Measurements from ENCODE around the gene AP2B1. TPM values are rescaled to one million over a fixed set of nuclear protein-coding genes. Genes with fewer than 3 reads are reported as not detected.

The AP2B1 gene
- total RNA-seq, 3 donors from 2014 or later: 78.4 to 91.9 (median 88.5) TPM

DNA sequence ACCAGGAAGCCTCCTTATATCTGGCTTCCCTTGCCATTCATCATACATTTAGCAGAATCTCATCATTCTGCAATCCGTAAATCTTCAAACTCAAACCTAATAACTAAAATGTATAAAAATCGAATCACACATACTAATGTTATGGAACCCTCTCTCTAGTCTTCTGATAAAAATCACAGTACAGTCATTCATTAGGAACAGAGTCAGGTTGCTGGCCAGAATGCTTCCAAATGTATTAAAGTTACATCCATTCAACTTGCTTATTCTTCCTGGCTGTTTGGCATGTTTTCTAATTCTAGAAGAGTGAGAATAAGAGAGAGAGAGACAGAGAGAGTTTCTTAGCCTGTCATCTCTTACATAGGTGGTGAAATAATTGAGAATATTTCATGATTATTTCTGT is 127.9 kb downstream of the AP2B1 start:
- no peak for DNase-seq (ENCODE audit: low spot score in 2 of 2)
- no peak overlapping the region for H3K4me3 ChIP-seq
- TF ChIP-seq POLR2A (IDR thresholded peaks at IDR 0.05) (no peak), CTCF (IDR thresholded peaks at IDR 0.05) (no peak), POLR2AphosphoS5 (IDR thresholded peaks at IDR 0.05) (no peak)
- H3K9me3 ChIP-seq: no peaks in the 10 kb centered on the region
- H3K4me1 ChIP-seq: no peaks in the 10 kb centered on the region
- H3K27me3 ChIP-seq: no peaks in the 10 kb centered on the region
- H3K27ac ChIP-seq: no peak overlapping the region
- no peaks in the 10 kb centered on the region for H3K36me3 ChIP-seq
- intact Hi-C loops (cut with DNase I; ENCODE audit: low total_unique reads): no loop called here

GRCh38 chr17:35715416-35715815 is 128.3 kb downstream of the AP2B1 start:
- H3K27ac ChIP-seq: peak overlapping the region in 1 of 2 donors; percentile 78
- H3K4me3 ChIP-seq: no peak overlapping the region
- H3K27me3 ChIP-seq: no peaks in the 10 kb centered on the region
- no peaks in the 10 kb centered on the region for H3K9me3 ChIP-seq
- TF ChIP-seq CTCF (IDR thresholded peaks at IDR 0.05): no peak
- no peak for TF ChIP-seq POLR2AphosphoS5 (IDR thresholded peaks at IDR 0.05)
- TF ChIP-seq POLR2A (IDR thresholded peaks at IDR 0.05): no peak
- intact Hi-C loops (cut with DNase I; ENCODE audit: low total_unique reads): no loop called here
- H3K36me3 ChIP-seq: no peaks in the 10 kb centered on the region
- no peaks in the 10 kb centered on the region for H3K4me1 ChIP-seq
- DNase-seq (ENCODE audit: low spot score in 2 of 2): no peak

DNA sequence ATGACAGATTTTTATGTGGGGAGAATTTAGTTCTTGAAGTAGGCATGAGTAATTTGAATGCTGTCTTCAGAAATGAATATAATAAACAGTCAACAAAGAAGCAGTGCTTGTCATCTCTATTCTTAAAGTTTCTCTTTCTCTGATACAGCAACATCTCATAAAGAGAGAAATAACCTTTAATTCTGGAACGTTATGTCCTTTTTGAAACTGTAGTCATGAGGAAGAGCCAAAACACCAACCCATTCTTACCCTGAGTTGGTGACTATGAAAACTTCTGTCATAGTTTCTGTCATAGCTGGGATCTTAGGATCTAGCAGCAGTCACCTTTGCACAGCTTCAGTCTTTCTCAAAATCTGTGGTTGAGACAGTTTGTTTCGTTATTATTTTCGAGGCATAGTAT is 129.1 kb downstream of the AP2B1 start:
- Histone ChIP-seq H3K4me1 (no peaks in the 10 kb centered on the region), H3K4me3 (no peak overlapping the region), H3K27ac (peak overlapping the region; percentile 78 to 80), H3K27me3 (no peaks in the 10 kb centered on the region), H3K36me3 (no peaks in the 10 kb centered on the region), H3K9me3 (no peaks in the 10 kb centered on the region)
- intact Hi-C loops (cut with DNase I; ENCODE audit: low total_unique reads): no loop called here
- no peak for DNase-seq (ENCODE audit: low spot score in 2 of 2)
- TF ChIP-seq CTCF (IDR thresholded peaks at IDR 0.05) (no peak), POLR2A (IDR thresholded peaks at IDR 0.05) (no peak)

GRCh38 chr17:35716897-35717465 is 129.9 kb downstream of the AP2B1 start:
- H3K27ac ChIP-seq: peak overlapping the region; percentile 78 to 80
- H3K4me3 ChIP-seq: no peak overlapping the region
- H3K36me3 ChIP-seq: no peaks in the 10 kb centered on the region
- H3K4me1 ChIP-seq: no peaks in the 10 kb centered on the region
- H3K9me3 ChIP-seq: no peaks in the 10 kb centered on the region
- TF ChIP-seq POLR2A (IDR thresholded peaks at IDR 0.05) (no peak), CTCF (IDR thresholded peaks at IDR 0.05) (no peak), POLR2AphosphoS5 (IDR thresholded peaks at IDR 0.05) (peak in 1 of 3 donors; percentile 37)
- H3K27me3 ChIP-seq: no peaks in the 10 kb centered on the region
- intact Hi-C loops (cut with DNase I; ENCODE audit: low total_unique reads): no loop called here
- DNase-seq (ENCODE audit: low spot score in 2 of 2): peak in 1 of 2 donors; percentile 54

GRCh38 chr17:35717475-35717874 is 130.4 kb downstream of the AP2B1 start:
- Histone ChIP-seq H3K27ac (peak overlapping the region; percentile 78 to 80), H3K27me3 (no peaks in the 10 kb centered on the region), H3K9me3 (no peaks in the 10 kb centered on the region), H3K36me3 (no peaks in the 10 kb centered on the region), H3K4me3 (no peak overlapping the region), H3K4me1 (no peaks in the 10 kb centered on the region)
- DNase-seq (ENCODE audit: low spot score in 2 of 2): no peak
- intact Hi-C loops (cut with DNase I; ENCODE audit: low total_unique reads): no loop called here
- TF ChIP-seq CTCF (IDR thresholded peaks at IDR 0.05) (no peak), POLR2A (IDR thresholded peaks at IDR 0.05) (no peak), POLR2AphosphoS5 (IDR thresholded peaks at IDR 0.05) (no peak)
